Prostate gland (tissue), 2 donors: ENCODE measurements around the gene NRF1. TPM values are rescaled to one million over a fixed set of nuclear protein-coding genes. Genes with fewer than 3 reads are reported as not detected.
"Not testable (repeated sequence)": the region's sequence is repeated elsewhere in the genome, so short reads cannot be mapped to it uniquely, and the experiment has no call there.

Experiments
- DNase-seq: peaks from one replicate; pipeline ENCODE4 v3.0.0-alpha.2; 2019; ENCODE audit warnings: low spot score
- H3K27ac ChIP-seq, 2 donors: fragments of 200-600 bp; sonication (generic); 2 replicates each; pipeline ENCODE4 v1.5.1; 2017 to 2019
- H3K27me3 ChIP-seq: fragments of 200-600 bp; sonication (generic); replicated peaks from 2 replicates; pipeline ENCODE4 v1.5.1; 2019; ENCODE audit not compliant: insufficient read depth
- H3K36me3 ChIP-seq, 2 donors: fragments of 200-600 bp; sonication (generic); 1 replicate in 1 of 2; 2 replicates in 1 of 2; pipeline versions ENCODE4 v1.5.1 to v1.8.1; 2017 to 2019
- H3K4me1 ChIP-seq: fragments of 200-600 bp; sonication (generic); replicated peaks from 2 replicates; pipeline ENCODE4 v1.5.1; 2019
- H3K4me3 ChIP-seq, 2 donors: fragments of 200-600 bp; sonication (generic); 2 replicates each; pipeline ENCODE4 v1.5.1; 2017 to 2019
- H3K9me3 ChIP-seq: fragments of 200-600 bp; sonication (generic); 2 replicates; pipeline ENCODE4 v1.5.1; 2017
- POLR2A ChIP-seq: fragments of 450-650 bp; IDR thresholded peaks from one replicate; pipeline ENCODE4 v1.6.1; 2016; ENCODE audit warnings: antibody characterized with exemption, mild to moderate bottlenecking
- POLR2AphosphoS5 ChIP-seq: sonication (generic); formaldehyde crosslinking; IDR thresholded peaks from one replicate; pipeline ENCODE4 v1.6.1; 2017; ENCODE audit warnings: antibody characterized with exemption
- WGBS: methylation state at CpG from one replicate; pipeline ENCODE4 v1.1.5; 2018; 5-methylcytosine and 5-hydroxymethylcytosine counted together
- intact Hi-C: fragments of 100-400 bp; cut with DNase I; formaldehyde crosslinking; loops from one replicate; pipeline ENCODE4 v1.14.2; 2022
- total RNA-seq, 2 donors: library from RNA; depleted of rRNA; stranded (reverse); fragments of >200 nt; gene quantifications; one replicate each; pipeline ENCODE4 v1.1.0, GENCODE V29; 2016
- TF ChIP-seq, protein P1 (sequence below), 4 experiments: fragments of 200-600 bp in 2 of 4; fragments of 450-650 bp in 2 of 4; sonication (generic) in 2 of 4; IDR thresholded peaks; 1 replicate in 3 of 4; 2 replicates in 1 of 4; pipeline ENCODE4 v1.5.1; 2016 to 2019; ENCODE audit warnings: antibody characterized with exemption in 4 of 4, mild to moderate bottlenecking in 2 of 4, moderate library complexity in 2 of 4

NRF1 gene
- total RNA-seq = 10 to 100 TPM; 22.3 to 27.0 TPM

DNA sequence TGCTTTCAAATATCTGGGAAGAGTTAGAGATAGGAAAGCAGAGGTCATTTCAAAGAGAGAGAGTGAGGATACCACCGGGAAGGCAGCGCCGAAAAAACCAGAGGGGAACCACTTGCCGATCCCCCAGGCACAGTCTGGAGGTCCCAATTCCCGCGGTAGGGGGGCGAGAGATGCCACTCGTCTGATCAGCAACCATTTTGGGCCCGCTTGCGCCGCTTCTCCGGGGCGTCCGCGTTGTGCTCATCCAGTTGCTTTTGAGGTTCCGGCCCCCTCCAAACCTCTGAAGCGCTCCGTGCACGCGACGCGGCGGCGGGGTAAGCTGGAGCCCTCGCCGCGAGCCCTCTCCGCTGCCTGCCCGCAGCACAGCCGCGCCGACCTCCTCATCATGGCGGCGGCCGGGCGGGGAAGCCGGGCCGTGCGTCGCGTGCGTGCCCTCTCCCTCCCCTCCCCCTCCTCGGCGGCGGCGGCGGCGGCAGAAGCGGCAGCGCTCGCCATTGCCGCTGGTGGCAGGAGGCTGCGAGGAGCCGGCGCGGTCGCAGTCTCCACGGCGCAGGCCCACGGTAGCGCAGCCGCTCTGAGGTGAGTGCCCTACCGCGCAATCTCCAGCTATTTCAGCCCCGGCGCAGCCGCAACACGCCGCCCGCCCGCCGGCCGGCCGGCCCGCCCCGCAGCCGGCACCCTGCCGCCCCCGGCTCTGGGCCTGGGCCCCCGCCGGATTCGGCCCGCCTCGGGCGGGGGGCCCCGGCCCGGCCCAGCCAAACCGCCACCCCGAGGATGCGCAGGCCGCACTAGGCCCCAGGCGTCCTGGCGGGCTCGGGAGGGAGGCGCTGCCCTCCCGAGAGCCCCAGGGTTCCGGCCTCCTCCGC lies at the start of gene NRF1:
NRF1 (plus strand) TSS at position 475 of the 866 bp plus-strand sequence. CDS start 45,632 bp downstream, outside the sequence.
- peak; percentile 44 for TF ChIP-seq POLR2AphosphoS5
- peak; percentile 66 for TF ChIP-seq POLR2A
- TF ChIP-seq, protein P1, sequence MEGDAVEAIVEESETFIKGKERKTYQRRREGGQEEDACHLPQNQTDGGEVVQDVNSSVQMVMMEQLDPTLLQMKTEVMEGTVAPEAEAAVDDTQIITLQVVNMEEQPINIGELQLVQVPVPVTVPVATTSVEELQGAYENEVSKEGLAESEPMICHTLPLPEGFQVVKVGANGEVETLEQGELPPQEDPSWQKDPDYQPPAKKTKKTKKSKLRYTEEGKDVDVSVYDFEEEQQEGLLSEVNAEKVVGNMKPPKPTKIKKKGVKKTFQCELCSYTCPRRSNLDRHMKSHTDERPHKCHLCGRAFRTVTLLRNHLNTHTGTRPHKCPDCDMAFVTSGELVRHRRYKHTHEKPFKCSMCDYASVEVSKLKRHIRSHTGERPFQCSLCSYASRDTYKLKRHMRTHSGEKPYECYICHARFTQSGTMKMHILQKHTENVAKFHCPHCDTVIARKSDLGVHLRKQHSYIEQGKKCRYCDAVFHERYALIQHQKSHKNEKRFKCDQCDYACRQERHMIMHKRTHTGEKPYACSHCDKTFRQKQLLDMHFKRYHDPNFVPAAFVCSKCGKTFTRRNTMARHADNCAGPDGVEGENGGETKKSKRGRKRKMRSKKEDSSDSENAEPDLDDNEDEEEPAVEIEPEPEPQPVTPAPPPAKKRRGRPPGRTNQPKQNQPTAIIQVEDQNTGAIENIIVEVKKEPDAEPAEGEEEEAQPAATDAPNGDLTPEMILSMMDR (IDR thresholded peaks at IDR 0.05) = peak in 2 of 4 experiments; percentile 49 to 51
- peak; percentile 87 for DNase-seq
- H3K36me3 ChIP-seq = no peaks in the 10 kb centered on the region
- H3K4me1 ChIP-seq = peaks cover 7% of the 10 kb centered on the region
- peak within 1 kb of the TSS; percentile 72 to 79 for H3K4me3 ChIP-seq
- intact Hi-C loops = loop anchor here (5.0 kb wide), 1 partner anchor 216 kb away; no protein-coding TSS in a partner anchor
- peak within 1 kb of the TSS; percentile 92 for H3K27ac ChIP-seq
- under 1% methylated on average over 42 of the region's 98 CpGs for WGBS
- H3K27me3 ChIP-seq = no peaks in the 10 kb centered on the region
- H3K9me3 ChIP-seq = no peaks in the 10 kb centered on the region

DNA sequence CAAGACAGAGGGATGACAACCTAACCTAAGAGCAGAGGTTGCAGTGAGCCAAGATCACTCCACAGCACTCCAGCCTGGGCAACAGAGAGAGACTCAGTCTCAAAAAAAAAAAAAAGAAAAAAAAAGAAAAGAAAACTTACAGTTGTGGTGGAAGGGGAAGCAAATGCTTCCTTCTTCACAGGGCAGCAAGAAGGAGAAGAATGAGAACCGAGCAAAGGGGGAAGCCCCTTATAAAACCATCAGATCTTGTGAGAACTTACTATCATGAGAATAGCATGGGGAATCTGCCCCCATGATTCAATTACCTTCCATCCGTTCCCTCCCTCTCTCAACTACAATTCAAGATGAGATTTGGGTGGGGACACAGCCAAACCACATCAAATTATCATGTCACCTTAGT lies 45.2 kb upstream of the NRF1 start:
- H3K27me3 ChIP-seq, intact Hi-C loops, H3K36me3 ChIP-seq, H3K4me3 ChIP-seq, H3K9me3 ChIP-seq, H3K4me1 ChIP-seq, H3K27ac ChIP-seq, DNase-seq: not testable (repeated sequence)
- 60% methylated on average over 2 of the region's 2 CpGs for WGBS

GRCh38 chr7:129567377-129567776 lies 44.1 kb upstream of the NRF1 start:
- no peaks in the 10 kb centered on the region for H3K9me3 ChIP-seq
- no peaks in the 10 kb centered on the region for H3K36me3 ChIP-seq
- intact Hi-C loops = no loop called here
- no peak for DNase-seq
- H3K27me3 ChIP-seq = no peaks in the 10 kb centered on the region
- no peak overlapping the region for H3K27ac ChIP-seq
- no peak overlapping the region for H3K4me3 ChIP-seq
- WGBS = 94% methylated on average over 3 of the region's 3 CpGs
- no peaks in the 10 kb centered on the region for H3K4me1 ChIP-seq
- TF ChIP-seq POLR2AphosphoS5 = no peak

DNA sequence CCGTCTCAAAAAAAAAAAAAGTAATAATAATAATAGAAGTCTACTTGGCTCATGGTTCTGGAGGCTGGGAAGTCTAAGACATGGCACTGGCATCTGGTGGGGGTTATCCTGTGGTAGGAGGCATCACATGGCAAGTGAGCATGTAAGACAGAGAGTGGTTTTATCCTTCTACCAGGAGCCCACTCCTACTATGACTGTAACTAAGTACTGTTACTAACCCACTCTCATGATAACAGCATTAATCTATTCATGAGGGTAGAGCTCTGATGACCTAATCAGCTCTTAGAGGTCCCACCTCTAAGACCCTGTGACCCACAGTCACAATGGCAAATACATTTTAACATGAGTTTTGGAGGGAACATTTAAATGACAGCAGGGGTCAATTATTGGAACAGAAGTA lies 43.3 kb upstream of the NRF1 start:
- H3K27ac ChIP-seq = no peak overlapping the region
- H3K4me1 ChIP-seq = no peaks in the 10 kb centered on the region
- H3K36me3 ChIP-seq = no peaks in the 10 kb centered on the region
- no peaks in the 10 kb centered on the region for H3K27me3 ChIP-seq
- 91% methylated on average over 1 of the region's 1 CpG for WGBS
- no peak for TF ChIP-seq POLR2A
- no peak for TF ChIP-seq POLR2AphosphoS5
- TF ChIP-seq, protein P1 (IDR thresholded peaks at IDR 0.05) = no peak
- no peaks in the 10 kb centered on the region for H3K9me3 ChIP-seq
- intact Hi-C loops = no loop called here
- no peak for DNase-seq
- H3K4me3 ChIP-seq = no peak overlapping the region

DNA sequence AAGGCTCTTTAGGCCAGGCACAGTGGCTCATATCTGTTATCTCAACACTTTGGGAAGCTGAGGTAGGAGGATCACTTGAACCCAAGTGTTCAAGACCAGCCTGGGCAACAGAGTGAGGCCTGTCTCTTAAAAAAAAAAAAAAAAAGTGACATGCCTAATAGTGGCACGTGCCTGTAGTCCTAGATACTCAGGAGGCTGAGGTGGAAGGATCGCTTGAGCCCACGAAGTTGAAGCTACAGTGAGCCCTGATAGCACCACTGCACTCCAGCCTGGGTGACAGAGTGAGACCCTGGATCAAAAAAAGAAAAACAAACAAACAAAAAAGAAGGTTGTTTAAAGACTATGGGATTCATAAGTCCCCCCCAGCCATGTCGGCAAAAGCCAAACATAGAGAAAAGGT lies 42.2 kb upstream of the NRF1 start:
- TF ChIP-seq, protein P1 (IDR thresholded peaks at IDR 0.05) = no peak
- TF ChIP-seq POLR2A (no peak), POLR2AphosphoS5 (no peak)
- no peaks in the 10 kb centered on the region for H3K9me3 ChIP-seq
- no peak overlapping the region for H3K27ac ChIP-seq
- no peaks in the 10 kb centered on the region for H3K27me3 ChIP-seq
- H3K4me3 ChIP-seq = no peak overlapping the region
- H3K36me3 ChIP-seq = no peaks in the 10 kb centered on the region
- no peaks in the 10 kb centered on the region for H3K4me1 ChIP-seq
- WGBS = 83% methylated on average over 4 of the region's 4 CpGs
- no peak for DNase-seq
- intact Hi-C loops = no loop called here

GRCh38 chr7:129569811-129570215 lies 41.7 kb upstream of the NRF1 start:
- H3K4me1 ChIP-seq = no peaks in the 10 kb centered on the region
- no peak for DNase-seq
- intact Hi-C loops = no loop called here
- TF ChIP-seq POLR2AphosphoS5 (no peak), POLR2A (no peak)
- TF ChIP-seq, protein P1 (IDR thresholded peaks at IDR 0.05) = no peak
- WGBS = 70% methylated on average over 2 of the region's 2 CpGs
- no peak overlapping the region for H3K27ac ChIP-seq
- H3K4me3 ChIP-seq = no peak overlapping the region
- no peaks in the 10 kb centered on the region for H3K36me3 ChIP-seq
- no peaks in the 10 kb centered on the region for H3K27me3 ChIP-seq
- H3K9me3 ChIP-seq = no peaks in the 10 kb centered on the region
